ENCODE results near the gene MAMDC4.
"Not testable (repeated sequence)": the region's sequence is repeated elsewhere in the genome, so short reads cannot be mapped to it uniquely, and the experiment has no call there.

MAMDC4 gene

DNA sequence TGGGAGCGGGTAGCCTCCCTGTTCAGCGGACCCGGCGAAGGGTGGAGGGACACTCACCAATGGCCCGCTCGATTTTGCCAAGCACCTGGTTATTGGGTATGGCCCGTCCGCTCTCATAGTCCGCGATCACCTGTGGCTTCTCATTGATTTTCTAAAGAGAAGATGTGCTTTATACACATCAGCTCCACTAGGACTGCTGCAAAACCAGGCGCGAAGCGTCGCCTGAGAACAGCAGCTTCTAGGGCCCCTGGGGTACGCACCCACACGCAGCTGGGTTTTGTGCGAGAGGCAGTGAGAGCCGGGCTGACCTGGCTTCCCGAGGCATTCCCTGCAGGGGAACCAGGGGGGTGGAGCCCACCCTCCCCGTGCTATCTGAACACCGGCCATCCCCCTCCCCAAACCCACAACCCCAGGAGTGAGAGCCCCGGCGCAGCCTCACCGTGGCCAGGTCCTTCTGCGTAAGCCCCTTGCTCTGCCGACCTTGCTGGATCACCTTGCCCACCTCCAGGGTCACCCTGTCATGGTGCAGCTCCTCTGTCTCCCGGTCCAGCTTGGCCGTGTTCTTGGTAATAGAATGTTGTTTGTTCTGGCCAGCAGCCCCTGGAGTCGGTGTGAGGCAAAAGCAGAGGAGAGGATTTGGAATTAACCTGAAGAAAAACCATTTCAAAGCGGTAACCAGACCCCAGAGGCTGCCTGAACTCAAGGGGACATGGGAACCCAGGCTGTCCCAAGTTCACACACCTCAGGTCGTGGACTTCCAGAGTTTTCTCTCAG, 10.9 kb downstream of the MAMDC4 start:
- no peak for DNase-seq

DNA sequence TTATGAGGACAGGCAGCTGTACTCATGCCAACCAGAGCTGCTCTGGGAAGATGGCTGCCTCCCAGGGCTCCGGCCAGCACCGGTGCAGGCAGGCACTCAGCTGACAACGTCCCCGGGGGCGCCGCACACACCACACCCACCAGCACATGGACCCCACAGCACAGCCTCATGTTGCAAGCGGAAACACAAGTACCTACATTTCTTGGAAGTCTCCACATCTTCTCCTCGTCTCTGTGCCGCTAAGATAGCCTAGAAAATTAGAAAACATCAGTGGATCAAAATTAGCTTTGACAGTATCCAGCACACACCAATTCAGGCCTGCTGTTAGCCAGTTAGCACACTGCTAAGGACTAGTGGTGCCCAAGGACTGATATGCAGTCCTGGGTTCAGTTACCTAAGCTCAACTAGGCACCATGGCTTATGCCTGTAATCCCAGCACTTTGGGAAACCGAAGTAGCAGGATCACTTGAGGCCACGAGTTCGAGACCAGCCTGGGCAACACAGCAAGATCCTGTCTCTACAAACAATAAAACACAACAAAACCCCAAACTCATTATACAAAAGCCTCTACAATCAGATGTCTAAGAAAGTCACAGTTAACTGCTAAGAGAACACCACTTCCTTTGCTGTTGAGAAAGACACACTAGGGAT, 11.6 kb downstream of the MAMDC4 start:
- no peak for DNase-seq

DNA sequence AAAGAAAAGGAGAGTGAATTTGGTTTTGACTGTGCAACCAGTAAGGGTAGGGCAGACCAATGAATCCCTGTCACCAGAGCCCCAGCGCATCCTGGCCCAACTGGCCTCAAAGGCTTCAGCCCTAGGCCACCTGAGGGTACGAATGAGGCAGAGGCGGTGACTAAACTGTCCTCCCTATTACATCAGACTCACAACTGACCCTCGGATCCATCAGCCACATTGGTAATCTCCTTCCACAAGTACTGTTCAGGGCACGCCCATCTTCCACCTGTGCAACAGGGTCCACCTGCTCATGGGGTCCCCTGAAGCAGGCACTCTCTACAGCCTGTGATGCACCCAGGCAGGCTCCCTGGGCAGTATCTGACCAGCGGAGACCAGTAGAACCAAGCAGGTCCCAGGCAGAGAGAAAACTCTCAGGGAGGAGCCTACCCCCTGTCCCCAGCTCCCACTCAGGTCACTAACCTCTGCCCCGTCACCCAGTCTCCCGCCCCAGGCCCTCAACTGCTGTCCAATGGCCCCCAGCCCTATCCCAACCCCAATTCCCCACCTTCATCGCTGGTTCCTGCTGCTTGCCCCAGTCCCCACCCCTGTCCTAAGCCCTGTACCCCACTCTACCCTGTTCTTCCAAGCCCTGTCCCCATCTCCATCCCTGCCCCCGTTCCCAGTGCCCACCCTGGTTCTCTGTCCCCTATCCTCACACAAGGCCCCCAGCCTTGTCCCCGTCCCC, 13.1 kb downstream of the MAMDC4 start:
- DNase-seq, result no peak

DNA sequence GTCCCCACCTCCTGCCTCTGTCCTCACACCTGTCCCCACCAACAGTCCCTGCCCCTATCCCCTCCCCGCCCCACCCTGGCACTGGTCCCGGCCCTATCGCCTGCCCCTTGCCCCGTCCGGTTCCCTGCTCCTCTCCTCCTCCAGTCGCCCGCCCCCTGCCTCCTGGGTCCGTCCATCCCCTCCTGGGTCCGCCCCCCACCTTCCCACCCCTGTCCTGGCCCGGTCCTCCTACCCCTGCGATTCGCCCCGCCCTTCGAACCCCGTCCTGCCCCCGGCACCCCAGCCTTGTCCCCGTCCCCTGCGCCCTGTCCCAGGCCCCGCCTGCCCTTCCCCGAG, 13.6 kb downstream of the MAMDC4 start:
- DNase-seq, result no peak

DNA sequence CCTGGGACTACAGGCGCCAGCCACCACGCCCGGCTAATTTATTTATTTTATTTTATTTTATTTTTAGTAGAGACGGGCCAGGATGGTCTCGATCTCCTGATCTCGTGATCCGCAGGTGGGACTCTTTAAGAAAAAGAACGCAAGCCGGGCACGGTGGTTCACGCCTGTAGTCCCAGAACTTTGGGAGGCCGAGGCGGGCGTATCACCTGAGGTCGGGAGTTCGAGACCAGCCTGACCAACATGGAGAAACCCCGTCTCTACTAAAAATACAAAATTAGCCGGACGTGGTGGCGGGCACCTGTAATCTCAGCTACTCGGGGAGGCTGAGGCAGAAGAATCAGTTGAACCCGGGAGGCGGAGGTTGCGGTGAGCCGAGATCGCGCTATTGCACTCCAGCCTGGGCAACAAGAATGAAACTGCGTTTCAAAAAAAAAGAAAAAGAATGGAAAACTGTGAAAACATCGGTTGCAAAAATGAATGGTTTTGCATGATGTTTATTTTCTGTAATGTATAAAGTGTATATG, 14.8 kb downstream of the MAMDC4 start:
- DNase-seq, result not testable (repeated sequence)

DNA sequence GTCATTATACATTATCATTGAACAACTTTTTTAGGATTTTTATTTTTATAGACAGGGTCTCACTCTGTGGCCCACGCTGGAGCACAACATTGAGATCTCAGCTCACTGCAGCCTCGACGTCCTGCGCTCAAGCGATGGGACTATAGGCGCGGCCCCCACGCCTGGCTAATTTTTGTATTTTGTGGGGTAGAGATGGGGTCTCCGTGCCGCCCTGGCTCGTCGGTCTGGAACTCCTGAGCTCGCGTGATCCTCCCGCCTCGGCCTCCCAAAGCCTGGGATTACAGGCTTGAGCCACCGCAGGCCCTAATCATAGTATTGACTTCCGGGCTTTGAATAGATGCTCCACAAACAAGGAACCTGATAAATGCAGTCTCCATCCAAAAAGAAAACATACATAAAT, 15.3 kb downstream of the MAMDC4 start:
- DNase-seq, result no peak

DNA sequence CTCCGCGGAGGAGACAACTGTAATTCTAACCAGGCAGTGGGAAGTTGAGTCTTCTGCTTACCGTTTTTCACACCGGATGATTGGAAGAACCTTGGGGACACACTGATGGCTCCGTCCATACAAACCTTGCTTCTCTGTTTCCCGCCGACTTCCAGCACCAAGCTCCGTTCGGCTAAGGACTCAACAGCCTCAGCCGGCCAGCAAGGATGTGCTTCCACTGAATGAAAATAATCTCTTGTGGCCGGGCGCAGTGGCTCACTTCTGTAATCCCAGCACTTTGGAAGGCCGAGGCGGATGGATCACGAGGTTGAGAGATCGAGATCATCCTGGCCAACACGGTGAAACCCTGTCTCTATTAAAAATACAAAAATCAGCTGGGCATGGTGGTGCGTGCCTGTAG, 15.8 kb downstream of the MAMDC4 start:
- no peak for DNase-seq

DNA sequence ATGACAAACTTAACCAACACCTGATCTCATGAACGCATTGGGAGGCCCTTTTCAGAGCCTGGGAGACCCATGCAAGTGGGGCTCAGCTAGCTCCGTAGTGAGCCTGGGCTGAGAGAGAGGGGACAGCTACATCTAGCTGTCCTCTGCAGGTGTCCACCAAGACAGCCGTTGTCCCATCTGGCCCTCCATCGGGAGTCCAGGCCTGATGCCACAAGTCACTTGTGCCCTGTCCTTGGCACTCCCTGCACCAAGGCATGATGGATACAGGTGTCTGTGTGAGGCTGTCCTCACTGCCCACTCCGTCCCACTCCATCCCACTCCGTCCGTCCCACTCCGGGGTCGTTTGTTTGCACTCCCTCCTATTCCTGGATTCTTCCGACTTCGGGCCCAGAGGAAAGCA, 16.5 kb downstream of the MAMDC4 start:
- no peak for DNase-seq

DNA sequence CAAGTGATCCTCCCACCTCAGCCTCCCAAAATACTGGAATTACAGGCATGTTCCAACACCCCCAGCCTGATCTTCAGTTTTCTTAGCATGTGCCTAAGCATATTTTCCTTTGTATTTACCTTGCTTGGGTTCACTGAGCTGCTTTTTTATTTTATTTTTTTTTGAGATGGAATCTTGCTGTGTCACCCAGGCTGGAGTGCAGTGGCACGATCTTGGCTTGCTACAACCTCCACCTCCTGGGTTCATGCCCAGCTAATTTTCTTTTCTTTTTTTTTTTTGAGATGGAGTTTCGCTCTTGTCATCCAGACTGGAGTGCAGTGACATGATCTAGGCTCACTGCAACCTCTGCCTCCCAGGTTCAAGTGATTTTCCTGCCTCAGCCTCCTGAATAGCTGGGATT, 17.5 kb downstream of the MAMDC4 start:
- not testable (repeated sequence) for DNase-seq

DNA sequence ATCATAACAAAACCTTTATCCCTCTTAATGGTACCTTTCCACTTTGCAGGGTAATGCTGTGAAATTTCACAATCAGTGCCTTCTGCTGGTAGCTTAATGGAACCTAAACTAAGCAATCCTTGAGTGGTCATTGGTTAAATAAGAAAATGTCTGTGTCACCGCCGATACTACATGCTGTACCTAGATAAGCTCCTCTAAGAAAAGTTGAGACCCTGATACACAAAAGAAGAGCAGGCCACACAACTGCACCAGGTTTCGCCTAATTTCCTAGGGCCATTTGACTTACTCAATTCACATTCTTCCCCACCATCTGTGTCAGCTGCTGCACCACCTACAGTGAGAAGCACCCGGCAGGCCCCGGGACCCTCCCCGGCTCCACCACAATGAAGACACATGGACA, 23.0 kb downstream of the MAMDC4 start:
- no peak for DNase-seq

DNA sequence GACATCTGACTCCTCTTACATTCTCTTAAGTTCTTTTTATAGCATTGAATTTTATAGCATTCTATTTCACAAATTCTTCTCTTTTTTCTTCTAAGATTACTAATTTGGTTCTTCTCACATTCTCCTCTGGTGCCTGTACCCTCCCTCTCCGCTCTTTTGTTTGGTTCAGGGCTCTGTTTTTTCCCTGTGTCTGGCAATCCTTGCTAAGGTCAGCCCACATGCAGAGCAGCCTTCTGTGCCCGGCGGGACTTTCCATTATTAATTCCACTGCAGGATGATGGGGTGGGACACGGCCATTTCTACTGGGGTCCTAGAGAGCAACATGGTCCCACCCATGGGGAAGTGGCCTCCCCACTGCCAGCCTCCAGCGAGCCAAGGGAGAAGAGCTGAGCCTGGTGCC, 24.3 kb downstream of the MAMDC4 start:
- DNase-seq, result no peak

DNA sequence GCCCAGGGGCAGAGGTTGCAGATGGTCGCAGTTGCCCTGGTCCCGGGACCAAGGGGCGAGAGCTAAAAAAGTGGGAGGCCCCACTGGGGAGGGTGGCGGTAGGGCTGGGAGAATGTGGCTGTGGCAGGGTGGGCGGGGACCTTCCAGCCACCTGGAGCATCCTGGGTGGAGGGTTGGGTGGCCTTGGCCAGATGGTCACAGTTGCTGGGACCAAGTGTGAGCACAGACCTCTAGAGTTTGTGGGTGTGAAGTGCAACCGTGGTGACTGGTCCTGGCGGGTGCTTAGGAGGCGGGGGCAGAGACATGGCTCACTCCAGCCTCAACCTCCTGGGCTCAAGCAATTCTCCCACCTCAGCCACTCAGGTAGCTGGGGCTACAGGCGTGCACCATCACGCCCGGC, 28.5 kb downstream of the MAMDC4 start:
- DNase-seq, result no peak

DNA sequence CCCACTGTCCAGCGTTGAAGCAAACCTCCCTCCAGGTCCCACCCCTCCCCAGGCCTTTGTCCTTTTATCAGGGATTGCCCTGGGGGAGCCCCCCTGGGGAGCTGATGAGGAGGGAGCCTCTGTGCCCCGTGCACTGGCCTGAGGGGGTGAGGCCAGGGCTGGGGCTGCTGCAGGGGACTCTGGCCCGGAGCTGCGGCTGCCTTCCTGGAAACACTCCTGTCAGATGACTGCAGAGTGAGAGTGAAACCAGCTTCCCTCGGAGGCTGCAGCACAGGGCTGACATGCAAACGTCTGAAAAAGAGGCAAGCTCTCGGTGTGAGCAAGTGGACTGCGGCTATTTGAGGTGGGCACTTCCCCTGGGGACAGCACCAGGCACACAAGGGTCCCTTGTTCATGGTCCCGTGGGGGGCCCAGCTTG, 29.6 kb downstream of the MAMDC4 start:
- peak; percentile 11 to 28 for DNase-seq

DNA sequence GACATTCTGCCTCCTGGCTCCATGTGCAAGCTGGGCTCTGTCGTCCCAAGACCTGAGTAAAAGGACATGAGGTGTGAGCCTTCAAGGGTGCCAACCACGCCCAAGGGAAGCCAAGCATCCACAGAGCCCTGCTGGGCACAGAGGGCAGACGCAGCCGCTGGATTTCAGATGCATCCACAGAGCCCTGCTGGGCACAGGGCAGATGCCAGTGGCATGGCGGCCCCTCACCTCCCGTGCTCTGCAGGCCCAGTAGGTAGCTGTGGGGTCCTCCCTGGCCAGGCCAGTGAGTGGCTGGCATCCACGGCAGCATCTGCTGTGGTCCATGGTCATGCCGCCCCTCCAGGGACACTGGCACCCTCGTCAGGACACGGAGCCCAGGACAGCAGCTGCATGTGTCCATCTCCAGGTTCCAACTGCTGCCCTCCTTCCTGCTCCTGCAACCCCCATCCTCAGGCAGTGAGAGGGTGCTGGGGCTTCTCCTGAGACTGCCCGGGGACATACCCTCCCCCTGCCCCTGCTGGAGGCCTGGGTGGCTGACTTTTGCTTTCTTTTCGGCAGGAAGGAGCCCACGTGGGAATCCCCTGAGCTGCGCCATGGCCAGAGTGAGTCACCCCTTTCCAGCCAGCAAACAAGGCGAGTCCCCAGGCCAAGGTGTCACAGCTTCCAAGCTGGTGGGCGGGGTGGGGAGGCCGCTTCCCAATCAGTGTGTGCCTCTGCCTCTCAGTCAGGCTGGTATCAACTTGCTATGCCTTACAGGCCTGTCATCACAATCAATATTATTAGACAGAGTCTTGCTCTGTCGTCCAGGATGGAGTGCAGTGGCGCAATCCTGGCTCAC, 30.2 kb downstream of the MAMDC4 start:
- peak in 1 of 2 experiments; percentile 14 for DNase-seq

DNA sequence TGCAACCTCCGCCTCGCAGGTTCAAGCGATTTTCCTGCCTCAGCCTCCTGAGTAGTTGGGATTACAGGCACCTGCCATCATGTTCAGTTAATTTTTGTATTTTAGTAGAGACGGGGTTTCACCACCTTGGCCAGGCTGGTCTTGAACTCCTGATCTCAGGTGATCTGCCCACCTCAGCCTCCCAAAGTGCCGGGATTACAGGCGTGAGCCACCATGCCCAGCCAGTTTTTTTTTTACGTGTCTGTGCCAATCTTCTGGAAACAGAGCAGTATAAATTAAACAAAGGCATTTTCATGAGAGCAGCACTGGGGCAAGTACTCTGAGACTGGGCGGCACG, 30.8 kb downstream of the MAMDC4 start:
- DNase-seq, result not testable (repeated sequence)

DNA sequence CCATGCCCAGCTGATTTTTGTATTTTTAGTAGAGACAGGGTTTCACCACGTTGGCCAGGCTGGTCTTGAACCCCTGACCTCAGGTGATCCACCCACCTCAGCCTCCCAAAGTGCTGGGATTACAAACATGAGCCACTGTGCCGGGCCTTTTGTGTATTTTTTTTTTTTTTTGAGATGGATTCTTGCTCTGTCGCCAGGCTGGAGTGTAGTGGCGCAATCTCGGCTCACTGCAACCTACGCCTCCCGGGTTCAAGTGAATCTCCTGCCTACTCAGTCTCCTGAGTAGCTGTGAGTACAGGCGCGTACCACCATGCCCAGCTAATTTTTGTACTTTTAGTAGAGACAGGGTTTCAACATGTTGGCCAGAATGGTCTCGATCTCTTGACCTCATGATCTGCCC, 31.5 kb downstream of the MAMDC4 start:
- DNase-seq, result not testable (repeated sequence)

DNA sequence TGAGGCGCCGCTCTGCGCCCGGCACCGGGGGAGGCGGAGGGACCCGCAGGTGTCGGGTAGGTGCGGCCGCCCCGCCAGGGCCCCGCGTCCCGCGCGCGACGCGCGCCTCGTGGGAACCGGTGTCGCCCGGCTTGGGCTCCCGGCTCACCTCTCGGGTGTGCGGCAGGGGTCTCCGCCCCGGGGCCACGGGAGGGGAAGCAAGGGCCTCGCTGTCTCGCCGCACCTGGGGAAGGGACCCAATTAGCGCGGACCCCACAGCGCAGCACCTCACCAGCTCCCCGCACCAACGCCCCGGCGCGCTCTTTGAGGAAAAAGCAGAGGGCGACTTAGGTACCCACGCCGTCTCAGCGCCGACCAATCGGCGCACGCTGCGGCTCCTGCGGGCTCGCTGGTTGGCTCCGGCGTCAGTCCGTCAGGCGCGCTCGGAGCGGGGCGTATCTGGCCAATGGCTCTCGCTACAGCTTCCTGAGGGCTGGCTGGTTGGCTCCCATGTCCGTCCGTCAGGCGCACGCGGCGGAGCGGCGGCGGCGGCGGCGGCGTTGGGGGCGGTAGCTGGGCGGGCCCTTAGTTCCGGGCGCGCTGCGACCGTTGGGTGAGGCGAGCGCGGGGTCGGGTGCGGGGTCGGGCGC, 33.9 kb downstream of the MAMDC4 start, which contains the start of gene TRAF2:
TSS of gene TRAF2 (plus strand) at position 567 of the 629 bp plus-strand sequence. CDS start 12,225 bp downstream, outside the sequence.
- DNase-seq, result peak; percentile 90 to 95

DNA sequence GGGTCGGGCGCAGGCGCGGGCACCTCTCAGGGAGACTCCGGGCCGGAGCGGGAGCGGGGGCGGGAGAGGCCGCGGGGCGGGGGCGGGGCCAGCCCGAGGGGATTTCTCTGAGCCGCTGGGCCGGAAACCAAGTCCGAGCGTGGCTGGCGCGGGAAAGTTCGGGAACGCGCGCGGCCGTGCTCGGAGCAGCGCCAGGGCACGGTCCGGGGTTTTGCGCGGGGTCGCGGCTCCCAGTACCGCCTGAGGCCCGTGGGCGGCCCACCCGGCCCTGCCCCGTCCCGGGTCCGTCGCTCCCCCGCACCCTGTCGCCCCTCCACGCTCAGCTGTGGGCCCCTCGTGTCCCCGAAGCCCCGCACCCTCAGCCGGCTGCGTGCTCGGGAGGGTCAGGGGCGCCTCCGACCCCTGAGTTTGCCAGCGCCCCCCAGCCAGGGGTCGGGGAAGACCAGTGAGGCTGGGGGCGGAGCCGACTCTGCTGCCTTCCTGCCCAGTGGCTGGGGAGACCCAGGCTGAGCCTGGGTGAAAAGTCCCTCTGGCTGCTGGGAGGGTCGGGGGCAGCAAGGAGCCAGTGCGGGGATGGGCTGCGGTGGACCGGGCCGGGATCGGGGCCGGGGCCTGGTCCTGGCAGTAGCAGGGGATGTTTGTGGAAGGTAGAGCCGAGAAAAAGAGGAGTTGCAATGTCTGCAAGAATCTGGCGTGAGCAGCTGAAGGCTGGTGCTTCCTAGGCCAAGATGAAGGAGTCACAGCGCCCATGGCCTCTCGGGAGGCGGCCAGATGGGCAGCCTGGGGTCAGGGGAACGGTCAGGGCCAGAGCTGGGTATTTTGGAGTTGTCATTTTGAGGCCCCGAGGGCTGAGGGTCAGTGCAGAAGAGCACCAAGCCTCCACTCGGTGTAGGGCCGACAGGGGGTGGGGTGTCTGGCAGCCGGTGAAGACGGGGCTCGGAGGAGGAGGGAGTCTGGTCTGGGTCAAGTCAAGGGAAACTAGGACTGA, 34.8 kb downstream of the MAMDC4 start:
- DNase-seq, result no peak

DNA sequence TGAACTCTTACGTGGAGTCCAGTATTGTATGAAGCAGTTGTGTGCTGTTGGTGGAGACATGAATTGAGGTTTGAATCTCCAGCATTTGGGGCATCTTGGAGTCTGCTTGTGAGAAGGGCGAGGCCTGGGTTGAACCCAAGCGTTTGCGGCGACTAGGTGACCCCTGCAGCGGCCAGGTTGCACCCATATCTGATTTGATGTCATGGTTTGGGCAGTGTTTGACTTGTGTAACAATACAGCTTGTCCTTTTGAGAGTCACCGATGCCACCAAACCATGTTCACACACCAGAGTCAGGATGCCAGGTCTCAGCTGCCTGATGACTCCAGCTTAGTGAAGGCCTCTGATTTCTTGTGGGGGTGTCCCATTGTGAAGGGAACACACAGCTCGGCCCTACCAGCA, 36.3 kb downstream of the MAMDC4 start:
- no peak for DNase-seq

DNA sequence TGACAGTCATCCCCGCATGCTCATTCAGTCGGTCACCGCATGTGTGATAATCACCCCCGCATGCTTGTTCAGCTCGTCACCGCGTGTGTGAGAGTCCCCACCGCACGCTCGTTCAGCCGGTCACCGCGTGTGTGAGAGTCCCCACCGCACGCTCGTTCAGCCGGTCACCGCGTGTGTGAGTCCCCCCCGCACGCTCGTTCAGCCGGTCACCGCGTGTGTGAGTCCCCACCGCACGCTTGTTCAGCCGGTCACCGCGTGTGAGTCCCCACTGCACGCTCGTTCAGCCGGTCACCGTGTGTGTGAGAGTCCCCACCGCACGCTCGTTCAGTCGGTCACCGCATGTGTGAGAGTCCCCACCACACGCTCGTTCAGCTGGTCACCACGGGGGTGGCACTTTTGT, 37.7 kb downstream of the MAMDC4 start:
- no peak for DNase-seq

DNA sequence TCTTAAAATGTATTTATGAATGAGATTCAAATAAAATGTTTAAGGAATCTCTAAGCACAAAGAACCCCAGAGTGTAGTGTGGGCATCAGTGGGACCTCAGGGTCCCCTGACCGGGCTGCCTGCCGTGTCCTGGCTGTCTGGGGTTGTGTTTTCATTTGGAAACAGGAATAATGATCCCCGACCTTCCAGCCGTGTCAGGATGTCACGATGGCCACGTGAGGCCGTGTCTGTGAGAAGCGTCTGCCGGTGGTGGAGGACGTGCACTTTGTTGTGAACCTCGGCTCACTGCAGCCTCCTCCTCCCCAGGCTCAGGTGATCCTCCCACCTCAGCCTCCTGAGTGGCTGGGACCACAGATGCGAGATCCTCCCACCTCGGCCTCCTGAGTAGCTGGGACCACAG, 38.5 kb downstream of the MAMDC4 start:
- DNase-seq, result no peak
